Esophagus muscularis mucosa (tissue), 4 donors: Measurements from ENCODE around the gene SH2D1B. TPM values are rescaled to one million over a fixed set of nuclear protein-coding genes. Genes with fewer than 3 reads are reported as not detected.
"Not testable (repeated sequence)": the region's sequence is repeated elsewhere in the genome, so short reads cannot be mapped to it uniquely, and the experiment has no call there.

ENCODE experiments used
- DNase-seq: peaks from one replicate; pipeline ENCODE4 v3.0.0-alpha.2; 2017; ENCODE audit errors: extremely low spot score
- H3K27ac ChIP-seq, 4 donors: fragments of 200-600 bp; sonication (generic); replicated peaks in 1 of 4; 1 replicate in 3 of 4; 2 replicates in 1 of 4; pipeline ENCODE4 v1.5.1; 2016 to 2019; ENCODE audit warnings: mild to moderate bottlenecking in 1 of 4
- H3K27me3 ChIP-seq, 4 donors: fragments of 200-600 bp; sonication (generic); one replicate each; pipeline versions ENCODE4 v1.5.1 to v1.6.0; 2016 to 2019
- H3K36me3 ChIP-seq, 4 donors: fragments of 200-600 bp; sonication (generic); one replicate each; pipeline ENCODE4 v1.5.1; 2016 to 2019
- H3K4me1 ChIP-seq, 4 donors: fragments of 200-600 bp; sonication (generic); one replicate each; pipeline ENCODE4 v1.5.1; 2016 to 2019
- H3K4me3 ChIP-seq, 4 donors: fragments of 200-600 bp; sonication (generic); 1 replicate in 2 of 4; 2 replicates in 2 of 4; pipeline ENCODE4 v1.5.1; 2016 to 2019; ENCODE audit warnings: mild to moderate bottlenecking in 4 of 4, moderate library complexity in 1 of 4
- H3K9me3 ChIP-seq, 4 donors: fragments of 200-600 bp; sonication (generic); 1 replicate in 3 of 4; 2 replicates in 1 of 4; pipeline ENCODE4 v1.5.1; 2016 to 2019
- EP300 ChIP-seq: sonication (generic); formaldehyde crosslinking; IDR thresholded peaks from one replicate; pipeline ENCODE4 v1.6.1; 2017; ENCODE audit warnings: antibody characterized with exemption
- POLR2A ChIP-seq: fragments of 450-650 bp; IDR thresholded peaks from one replicate; pipeline ENCODE4 v1.6.1; 2017; ENCODE audit warnings: antibody characterized with exemption, moderate library complexity, mild to moderate bottlenecking, low read depth
- POLR2AphosphoS5 ChIP-seq, 2 donors: sonication (generic); formaldehyde crosslinking; IDR thresholded peaks; one replicate each; pipeline ENCODE4 v1.6.1; 2017; ENCODE audit warnings: antibody characterized with exemption in 2 of 2
- WGBS: methylation state at CpG from one replicate; pipeline ENCODE4 v1.1.5; 2018; 5-methylcytosine and 5-hydroxymethylcytosine counted together
- intact Hi-C: fragments of 100-400 bp; cut with DNase I; formaldehyde crosslinking; loops from one replicate; pipeline ENCODE4 v1.15.1; 2023
- total RNA-seq, 4 donors: library from RNA; depleted of rRNA; stranded (reverse); fragments of >200 nt; gene quantifications; one replicate each; pipeline versions ENCODE4 v1.1.0 to v1.2.1, GENCODE V29; 2016
- TF ChIP-seq, protein P1 (sequence below), 3 experiments: fragments of 200-600 bp in 2 of 3; fragments of 450-650 bp in 1 of 3; sonication (generic) in 2 of 3; IDR thresholded peaks; one replicate each; pipeline ENCODE4 v1.5.1; 2017 to 2019; ENCODE audit warnings: antibody characterized with exemption in 3 of 3, mild to moderate bottlenecking in 2 of 3, moderate library complexity in 1 of 3

Gene SH2D1B
- total RNA-seq, 4 donors from 2014 or later: 1.2 TPM; not detected in 3

DNA sequence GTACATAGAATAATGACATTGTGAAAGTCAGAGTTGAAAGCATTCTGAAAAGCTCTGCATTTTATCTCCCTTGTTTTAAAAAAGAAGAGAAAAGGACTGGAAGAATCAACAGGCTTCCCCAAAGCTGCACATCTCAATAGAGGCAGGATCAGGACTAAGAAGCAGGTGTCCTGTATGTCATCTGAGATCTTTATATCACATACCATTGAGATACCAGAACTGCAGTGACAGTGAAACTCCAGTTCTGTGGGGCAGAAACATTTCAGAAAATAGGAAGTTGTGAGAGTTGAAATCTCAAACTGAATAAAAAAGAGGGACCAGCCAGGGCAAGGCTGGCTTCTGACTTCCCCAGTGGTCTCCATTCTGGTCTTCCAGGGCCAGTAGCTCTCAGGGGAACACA lies 33.0 kb upstream of the SH2D1B start:
- Histone ChIP-seq H3K36me3 (no peaks in the 10 kb centered on the region), H3K27ac (no peak overlapping the region), H3K4me3 (no peak overlapping the region), H3K4me1 (no peaks in the 10 kb centered on the region), H3K9me3 (no peaks in the 10 kb centered on the region), H3K27me3 (peaks cover 0 to 24% (median 0%) of the 10 kb centered on the region in 4 donors)
- TF ChIP-seq, protein P1, sequence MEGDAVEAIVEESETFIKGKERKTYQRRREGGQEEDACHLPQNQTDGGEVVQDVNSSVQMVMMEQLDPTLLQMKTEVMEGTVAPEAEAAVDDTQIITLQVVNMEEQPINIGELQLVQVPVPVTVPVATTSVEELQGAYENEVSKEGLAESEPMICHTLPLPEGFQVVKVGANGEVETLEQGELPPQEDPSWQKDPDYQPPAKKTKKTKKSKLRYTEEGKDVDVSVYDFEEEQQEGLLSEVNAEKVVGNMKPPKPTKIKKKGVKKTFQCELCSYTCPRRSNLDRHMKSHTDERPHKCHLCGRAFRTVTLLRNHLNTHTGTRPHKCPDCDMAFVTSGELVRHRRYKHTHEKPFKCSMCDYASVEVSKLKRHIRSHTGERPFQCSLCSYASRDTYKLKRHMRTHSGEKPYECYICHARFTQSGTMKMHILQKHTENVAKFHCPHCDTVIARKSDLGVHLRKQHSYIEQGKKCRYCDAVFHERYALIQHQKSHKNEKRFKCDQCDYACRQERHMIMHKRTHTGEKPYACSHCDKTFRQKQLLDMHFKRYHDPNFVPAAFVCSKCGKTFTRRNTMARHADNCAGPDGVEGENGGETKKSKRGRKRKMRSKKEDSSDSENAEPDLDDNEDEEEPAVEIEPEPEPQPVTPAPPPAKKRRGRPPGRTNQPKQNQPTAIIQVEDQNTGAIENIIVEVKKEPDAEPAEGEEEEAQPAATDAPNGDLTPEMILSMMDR (IDR thresholded peaks at IDR 0.05): no peak
- TF ChIP-seq EP300 (no peak), POLR2AphosphoS5 (IDR thresholded peaks at IDR 0.05) (no peak), POLR2A (no peak)
- DNase-seq: no peak
- intact Hi-C loops: no loop called here

- intact Hi-C loops, H3K27ac ChIP-seq, H3K9me3 ChIP-seq, H3K27me3 ChIP-seq, H3K4me3 ChIP-seq, DNase-seq, H3K4me1 ChIP-seq, H3K36me3 ChIP-seq: not testable (repeated sequence)
- 81% methylated on average over 29 of the region's 47 CpGs for WGBS
These were observed 21.2 kb upstream of the SH2D1B start for GRCh38 chr1:162432977-162433713.

- WGBS: 89% methylated on average over 4 of the region's 4 CpGs
- no peaks in the 10 kb centered on the region for H3K27me3 ChIP-seq
- H3K36me3 ChIP-seq: no peaks in the 10 kb centered on the region
- H3K9me3 ChIP-seq: no peaks in the 10 kb centered on the region
- H3K4me3 ChIP-seq: no peak overlapping the region
- intact Hi-C loops: no loop called here
- no peak for TF ChIP-seq EP300
- no peak for TF ChIP-seq POLR2A
- TF ChIP-seq POLR2AphosphoS5 (IDR thresholded peaks at IDR 0.05): no peak
- TF ChIP-seq, protein P1 (IDR thresholded peaks at IDR 0.05): no peak
- DNase-seq: no peak
- H3K4me1 ChIP-seq: no peaks in the 10 kb centered on the region
- H3K27ac ChIP-seq: no peak overlapping the region
These were observed 18.6 kb upstream of the SH2D1B start for GRCh38 chr1:162430583-162430982.

- Histone ChIP-seq H3K9me3 (no peaks in the 10 kb centered on the region), H3K4me3 (no peak overlapping the region), H3K27ac (no peak overlapping the region), H3K27me3 (no peaks in the 10 kb centered on the region), H3K36me3 (no peaks in the 10 kb centered on the region), H3K4me1 (no peaks in the 10 kb centered on the region)
- WGBS: 79% methylated on average over 10 of the region's 10 CpGs
- DNase-seq: no peak
- no peak for TF ChIP-seq POLR2AphosphoS5 (IDR thresholded peaks at IDR 0.05)
- TF ChIP-seq EP300: no peak
- no peak for TF ChIP-seq POLR2A
- TF ChIP-seq, protein P1 (IDR thresholded peaks at IDR 0.05): no peak
- intact Hi-C loops: no loop called here
These were observed 10.9 kb upstream of the SH2D1B start for GRCh38 chr1:162422662-162423375.

DNA sequence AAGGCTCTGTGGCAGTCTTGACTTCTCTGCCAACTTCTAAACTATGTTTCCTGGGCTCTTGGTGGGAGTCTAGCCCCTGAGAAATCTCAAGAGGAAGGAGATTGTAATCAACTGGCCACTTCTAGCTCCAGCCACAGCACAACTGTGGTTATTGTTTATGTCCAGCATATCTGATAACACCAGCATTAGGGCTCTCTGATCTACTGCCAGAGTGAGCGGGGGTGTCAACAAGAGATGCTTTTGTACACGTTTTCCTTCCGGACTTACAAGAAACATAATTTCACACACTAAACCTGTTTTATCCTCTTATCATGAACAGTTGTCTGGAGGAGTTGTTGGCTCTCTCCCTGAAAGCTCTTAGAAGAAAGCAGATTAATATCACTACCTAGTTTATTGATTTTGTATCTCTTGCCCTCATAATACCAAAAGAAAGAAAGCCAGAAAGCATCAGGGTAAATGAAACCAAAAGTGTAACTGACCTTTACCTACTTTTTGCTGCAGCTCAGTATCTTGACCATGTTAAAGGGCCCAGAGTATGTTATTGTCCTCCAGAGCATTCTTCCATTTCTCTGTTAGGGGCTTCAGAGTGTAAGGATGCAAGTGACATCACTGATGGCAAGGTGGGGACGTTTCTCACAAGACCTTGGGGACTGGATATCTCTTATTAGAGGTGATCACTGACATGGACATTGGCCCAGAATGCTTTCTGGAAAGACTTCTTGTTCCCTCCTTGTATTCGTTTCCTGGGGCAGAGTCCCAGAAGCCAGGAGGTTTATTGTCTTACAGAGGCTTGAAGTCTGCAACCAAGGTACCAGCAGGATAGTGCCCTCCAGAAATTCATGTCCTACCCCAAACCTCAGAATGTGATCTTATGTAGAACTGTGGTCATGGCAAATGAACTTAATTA lies 9.6 kb upstream of the SH2D1B start:
- H3K4me3 ChIP-seq: no peak overlapping the region
- TF ChIP-seq EP300 (no peak), POLR2A (no peak), POLR2AphosphoS5 (IDR thresholded peaks at IDR 0.05) (no peak)
- TF ChIP-seq, protein P1 (IDR thresholded peaks at IDR 0.05): no peak
- 50% methylated on average over 5 of the region's 5 CpGs for WGBS
- intact Hi-C loops: no loop called here
- H3K4me1 ChIP-seq: no peaks in the 10 kb centered on the region
- H3K36me3 ChIP-seq: no peaks in the 10 kb centered on the region
- H3K27me3 ChIP-seq: no peaks in the 10 kb centered on the region
- no peak overlapping the region for H3K27ac ChIP-seq
- H3K9me3 ChIP-seq: no peaks in the 10 kb centered on the region
- DNase-seq: no peak
